DMS79 (cell line): ENCODE results near the gene FSTL4.
"Not testable (repeated sequence)": the region's sequence is repeated elsewhere in the genome, so short reads cannot be mapped to it uniquely, and the experiment has no call there.

Experiments used
- DNase-seq: peaks from one replicate; lab custom pipeline; 2025; lab: John Stamatoyannopoulos, UW

FSTL4 gene

GRCh38 chr5:133222521-133222920 is 389.8 kb downstream of the FSTL4 start:
- no peak for DNase-seq

- DNase-seq: no peak
These were observed 390.3 kb downstream of the FSTL4 start for GRCh38 chr5:133222040-133222439.

- no peak for DNase-seq
These were observed 391.3 kb downstream of the FSTL4 start for GRCh38 chr5:133220851-133221674.

GRCh38 chr5:133219296-133219695 is 393.0 kb downstream of the FSTL4 start:
- DNase-seq: no peak

- DNase-seq: not testable (repeated sequence)
These were observed 396.2 kb downstream of the FSTL4 start for GRCh38 chr5:133216138-133216537.

- no peak for DNase-seq
These were observed 398.1 kb downstream of the FSTL4 start for GRCh38 chr5:133214153-133214820.

GRCh38 chr5:133205649-133206048 is 406.7 kb downstream of the FSTL4 start:
- no peak for DNase-seq

GRCh38 chr5:133205204-133205603 is 407.1 kb downstream of the FSTL4 start:
- no peak for DNase-seq

- no peak for DNase-seq
These were observed 408.7 kb downstream of the FSTL4 start for GRCh38 chr5:133203317-133204305.

- DNase-seq: no peak
These were observed 410.2 kb downstream of the FSTL4 start for GRCh38 chr5:133202066-133202665.

- DNase-seq: no peak
These were observed 411.0 kb downstream of the FSTL4 start for GRCh38 chr5:133201310-133201709.

- no peak for DNase-seq
These were observed 412.1 kb downstream of the FSTL4 start for GRCh38 chr5:133200256-133200655.

GRCh38 chr5:133199417-133200178 is 412.7 kb downstream of the FSTL4 start:
- no peak for DNase-seq

- DNase-seq: no peak
These were observed 413.8 kb downstream of the FSTL4 start for GRCh38 chr5:133198511-133198910.

- DNase-seq: no peak
These were observed 415.8 kb downstream of the FSTL4 start for GRCh38 chr5:133196441-133197085.

GRCh38 chr5:133195250-133195649 is 417.1 kb downstream of the FSTL4 start:
- no peak for DNase-seq

GRCh38 chr5:133193794-133194193 is 418.5 kb downstream of the FSTL4 start:
- no peak for DNase-seq

GRCh38 chr5:133192716-133193115 is 419.6 kb downstream of the FSTL4 start:
- DNase-seq: no peak

GRCh38 chr5:133189881-133190280 is 422.5 kb downstream of the FSTL4 start:
- DNase-seq: no peak

GRCh38 chr5:133179405-133179804 is 432.9 kb downstream of the FSTL4 start:
- no peak for DNase-seq
